Thyroid gland (tissue), 4 donors: ENCODE measurements around the gene NBAS. TPM values are rescaled to one million over a fixed set of nuclear protein-coding genes. Genes with fewer than 3 reads are reported as not detected.

Experiments used
- DNase-seq, 2 donors: peaks; one replicate each; pipeline ENCODE4 v3.0.0-alpha.2; 2019
- H3K27ac ChIP-seq, 3 donors: fragments of 200-600 bp; sonication (generic); 1 replicate in 2 of 3; 2 replicates in 1 of 3; pipeline ENCODE4 v1.5.1; 2016 to 2019; ENCODE audit warnings: mild to moderate bottlenecking in 1 of 3, moderate library complexity in 1 of 3
- H3K27me3 ChIP-seq: fragments of 200-600 bp; sonication (generic); one replicate; pipeline ENCODE4 v1.5.1; 2019
- H3K36me3 ChIP-seq, 2 donors: fragments of 200-600 bp; sonication (generic); one replicate each; pipeline ENCODE4 v1.5.1; 2016 to 2019
- H3K4me1 ChIP-seq, 2 donors: fragments of 200-600 bp; sonication (generic); one replicate each; pipeline ENCODE4 v1.5.1; 2017 to 2019
- H3K4me3 ChIP-seq, 3 donors: fragments of 200-600 bp; sonication (generic); replicated peaks in 1 of 3; 1 replicate in 2 of 3; 2 replicates in 1 of 3; pipeline ENCODE4 v1.5.1; 2016; ENCODE audit warnings: mild to moderate bottlenecking in 1 of 3
- H3K9me3 ChIP-seq: fragments of 200-600 bp; sonication (generic); one replicate; pipeline ENCODE4 v1.5.1; 2017
- POLR2A ChIP-seq, 2 donors: fragments of 450-650 bp; IDR thresholded peaks; one replicate each; pipeline ENCODE4 v1.6.1; 2017; ENCODE audit warnings: antibody characterized with exemption in 2 of 2, mild to moderate bottlenecking in 2 of 2, moderate library complexity in 1 of 2
- WGBS, 2 donors: methylation state at CpG; one replicate each; pipeline ENCODE4 v1.1.5; 2017; 5-methylcytosine and 5-hydroxymethylcytosine counted together
- intact Hi-C: fragments of 100-400 bp; cut with DNase I; formaldehyde crosslinking; loops from one replicate; pipeline ENCODE4 v1.15.1; 2023
- total RNA-seq, 4 donors: library from RNA; depleted of rRNA; stranded (reverse); fragments of >200 nt; gene quantifications; one replicate each; pipeline ENCODE4 v1.2.3, GENCODE V29; 2016
- TF ChIP-seq, protein P1 (sequence below), 6 experiments: fragments of 200-600 bp in 3 of 6; fragments of 450-650 bp in 3 of 6; sonication (generic) in 3 of 6; IDR thresholded peaks; one replicate each; pipeline ENCODE4 v1.5.1; 2016 to 2019; ENCODE audit warnings: antibody characterized with exemption in 6 of 6, mild to moderate bottlenecking in 2 of 6, inconsistent platforms in 1 of 6, moderate library complexity in 1 of 6

Gene NBAS
- total RNA-seq, 4 donors from 2014 or later: 50.4 to 71.5 (median 54.7) TPM

DNA sequence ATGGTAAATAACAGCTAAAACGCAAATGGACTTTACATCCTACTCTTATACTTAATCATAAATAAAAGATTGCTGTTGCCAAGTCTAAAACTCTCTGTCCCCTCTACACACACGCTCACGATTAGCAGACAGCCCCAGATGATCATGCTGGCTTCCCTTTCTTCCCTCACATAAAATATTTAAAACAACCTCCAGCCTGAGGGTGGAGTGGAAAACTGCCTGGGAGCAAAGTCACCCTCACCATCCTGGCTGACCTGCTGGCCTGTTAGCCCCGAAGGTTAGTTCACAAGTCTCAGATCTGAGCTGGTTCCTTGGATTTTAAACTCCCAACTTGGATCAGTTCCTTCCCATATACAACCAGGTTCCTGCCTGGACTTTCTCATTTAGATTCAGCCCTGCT, 288.2 kb downstream of the NBAS start:
- Histone ChIP-seq H3K4me1 (no peaks in the 10 kb centered on the region), H3K27me3 (no peaks in the 10 kb centered on the region), H3K4me3 (no peak overlapping the region), H3K36me3 (peaks cover 0 to 17% of the 10 kb centered on the region in 2 donors), H3K9me3 (no peaks in the 10 kb centered on the region), H3K27ac (no peak overlapping the region)
- DNase-seq: no peak
- 83 to 94% methylated on average over 4 of the region's 4 CpGs for WGBS, 2 donors
- TF ChIP-seq POLR2A (IDR thresholded peaks at IDR 0.05): no peak
- TF ChIP-seq, protein P1, sequence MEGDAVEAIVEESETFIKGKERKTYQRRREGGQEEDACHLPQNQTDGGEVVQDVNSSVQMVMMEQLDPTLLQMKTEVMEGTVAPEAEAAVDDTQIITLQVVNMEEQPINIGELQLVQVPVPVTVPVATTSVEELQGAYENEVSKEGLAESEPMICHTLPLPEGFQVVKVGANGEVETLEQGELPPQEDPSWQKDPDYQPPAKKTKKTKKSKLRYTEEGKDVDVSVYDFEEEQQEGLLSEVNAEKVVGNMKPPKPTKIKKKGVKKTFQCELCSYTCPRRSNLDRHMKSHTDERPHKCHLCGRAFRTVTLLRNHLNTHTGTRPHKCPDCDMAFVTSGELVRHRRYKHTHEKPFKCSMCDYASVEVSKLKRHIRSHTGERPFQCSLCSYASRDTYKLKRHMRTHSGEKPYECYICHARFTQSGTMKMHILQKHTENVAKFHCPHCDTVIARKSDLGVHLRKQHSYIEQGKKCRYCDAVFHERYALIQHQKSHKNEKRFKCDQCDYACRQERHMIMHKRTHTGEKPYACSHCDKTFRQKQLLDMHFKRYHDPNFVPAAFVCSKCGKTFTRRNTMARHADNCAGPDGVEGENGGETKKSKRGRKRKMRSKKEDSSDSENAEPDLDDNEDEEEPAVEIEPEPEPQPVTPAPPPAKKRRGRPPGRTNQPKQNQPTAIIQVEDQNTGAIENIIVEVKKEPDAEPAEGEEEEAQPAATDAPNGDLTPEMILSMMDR (IDR thresholded peaks at IDR 0.05): no peak
- intact Hi-C loops: no loop called here

DNA sequence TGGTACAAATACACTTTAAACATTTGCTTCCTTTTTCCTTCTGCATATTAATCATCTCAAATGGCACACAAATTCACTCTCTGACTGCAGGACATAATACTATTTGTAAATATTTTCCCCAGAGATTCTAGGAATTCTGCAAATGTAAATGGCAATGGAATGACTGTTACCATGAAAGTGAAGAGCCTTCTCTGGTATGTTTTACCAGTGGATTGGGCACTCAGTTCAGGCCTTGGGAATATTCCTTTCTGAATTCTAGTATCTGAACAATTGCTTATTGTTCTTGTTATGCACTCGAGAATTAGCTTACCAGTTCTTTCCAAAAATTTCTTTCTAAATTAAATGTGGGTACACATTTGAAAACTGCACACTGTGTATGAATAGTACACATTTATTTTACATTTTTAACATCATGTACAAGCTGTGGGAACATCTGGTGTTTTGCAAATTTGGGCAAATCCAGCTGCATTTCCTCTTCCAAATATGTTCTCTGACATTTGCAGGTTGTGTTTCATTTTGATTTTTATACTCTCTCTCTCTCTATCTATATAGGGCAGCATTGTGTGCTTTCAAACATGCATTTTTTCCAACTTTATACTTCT, 289.1 kb downstream of the NBAS start:
- no peaks in the 10 kb centered on the region for H3K27me3 ChIP-seq
- 96% methylated on average over 1 of the region's 1 CpG for WGBS, 2 donors
- TF ChIP-seq POLR2A (IDR thresholded peaks at IDR 0.05): no peak
- TF ChIP-seq, protein P1 (IDR thresholded peaks at IDR 0.05): no peak
- H3K4me3 ChIP-seq: no peak overlapping the region
- DNase-seq: no peak
- no peaks in the 10 kb centered on the region for H3K9me3 ChIP-seq
- H3K4me1 ChIP-seq: no peaks in the 10 kb centered on the region
- H3K36me3 ChIP-seq: peaks cover 0 to 17% of the 10 kb centered on the region in 2 donors
- intact Hi-C loops: no loop called here
- H3K27ac ChIP-seq: no peak overlapping the region

DNA sequence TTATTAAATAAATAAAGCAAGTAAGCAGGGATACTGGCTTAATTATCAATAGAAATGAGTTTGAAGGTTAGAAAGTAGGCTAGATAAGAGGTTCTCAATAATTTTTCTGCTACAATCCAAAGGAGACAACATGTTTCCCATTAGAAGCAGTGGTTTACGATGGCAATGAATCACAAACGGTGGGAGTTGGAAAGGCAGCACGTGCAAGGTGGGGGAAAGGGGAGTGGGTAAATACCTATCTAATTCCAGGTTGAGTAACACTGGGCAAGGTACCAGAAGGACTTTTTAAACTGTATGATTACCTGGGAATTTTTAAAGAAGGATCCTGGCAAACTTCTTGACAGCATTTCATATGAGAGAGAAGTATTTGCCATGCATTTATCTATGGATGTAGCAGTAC, 289.9 kb downstream of the NBAS start:
- 81 to 87% methylated on average over 3 of the region's 3 CpGs for WGBS, 2 donors
- Histone ChIP-seq H3K27me3 (no peaks in the 10 kb centered on the region), H3K4me1 (no peaks in the 10 kb centered on the region), H3K4me3 (no peak overlapping the region), H3K9me3 (no peaks in the 10 kb centered on the region), H3K27ac (no peak overlapping the region), H3K36me3 (peaks cover 0 to 17% of the 10 kb centered on the region in 2 donors)
- TF ChIP-seq POLR2A (IDR thresholded peaks at IDR 0.05): no peak
- TF ChIP-seq, protein P1 (IDR thresholded peaks at IDR 0.05): no peak
- DNase-seq: no peak
- intact Hi-C loops: no loop called here

DNA sequence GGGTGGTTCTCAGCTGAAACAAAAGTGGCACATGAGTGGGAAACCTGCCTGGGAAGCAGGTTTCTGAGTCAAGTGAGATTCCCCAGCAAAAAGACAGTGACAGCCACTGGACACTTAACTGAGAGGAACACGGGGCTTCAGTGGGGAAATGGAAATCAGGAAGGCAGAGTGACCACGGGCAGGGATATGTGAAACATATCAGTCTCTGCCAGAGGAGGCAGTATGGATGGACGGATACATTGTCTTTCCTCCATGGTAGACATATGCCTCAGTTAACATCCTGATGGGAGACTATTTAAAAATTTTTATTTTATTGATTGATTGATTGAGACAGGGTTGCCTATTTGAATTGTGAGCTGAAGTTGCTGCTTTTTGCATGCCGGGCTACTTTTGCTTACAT, 292.1 kb downstream of the NBAS start:
- 80 to 89% methylated on average over 4 of the region's 4 CpGs for WGBS, 2 donors
- peaks cover 0 to 4% of the 10 kb centered on the region in 2 donors for H3K36me3 ChIP-seq
- intact Hi-C loops: no loop called here
- H3K4me1 ChIP-seq: no peaks in the 10 kb centered on the region
- H3K27ac ChIP-seq: no peak overlapping the region
- no peaks in the 10 kb centered on the region for H3K9me3 ChIP-seq
- no peak for TF ChIP-seq POLR2A (IDR thresholded peaks at IDR 0.05)
- no peak for DNase-seq
- no peaks in the 10 kb centered on the region for H3K27me3 ChIP-seq
- no peak overlapping the region for H3K4me3 ChIP-seq

DNA sequence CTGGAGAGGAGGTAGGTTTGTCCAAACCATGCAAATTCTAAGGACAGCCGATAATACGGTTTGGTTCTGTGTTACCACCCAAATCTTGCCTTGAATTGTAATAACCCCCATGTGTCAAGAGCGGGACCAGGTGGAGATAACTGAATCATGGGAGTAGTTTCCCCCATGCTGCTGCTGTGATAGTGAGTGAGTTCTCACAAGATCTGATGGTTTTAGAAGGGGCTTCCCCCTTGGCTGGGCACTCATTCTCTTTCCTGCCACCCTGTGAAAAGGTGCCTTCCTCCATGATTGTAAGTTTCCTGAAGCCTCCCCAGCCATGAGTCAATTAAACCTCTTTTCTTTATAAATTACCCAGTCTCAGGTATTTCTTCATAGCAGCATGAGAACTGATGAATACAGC, 295.2 kb downstream of the NBAS start:
- intact Hi-C loops: no loop called here
- Histone ChIP-seq H3K4me3 (no peak overlapping the region), H3K9me3 (no peaks in the 10 kb centered on the region), H3K27ac (no peak overlapping the region), H3K4me1 (no peaks in the 10 kb centered on the region), H3K36me3 (no peaks in the 10 kb centered on the region), H3K27me3 (no peaks in the 10 kb centered on the region)
- TF ChIP-seq, protein P1 (IDR thresholded peaks at IDR 0.05): no peak
- TF ChIP-seq POLR2A (IDR thresholded peaks at IDR 0.05): no peak
- no peak for DNase-seq
- 92 to 93% methylated on average over 3 of the region's 3 CpGs for whole genome bisulfite sequencing, 2 donors
